IPS DF 19.7 (cell line): Measurements from ENCODE around the gene CCDC158.

Experiments
- DNase-seq: peaks from one replicate; pipeline ENCODE4 v3.0.0-alpha.2; 2013; ENCODE audit warnings: low read depth, low spot score

Gene CCDC158

GRCh38 chr4:76280488-76281441 lies 140.2 kb downstream of the CCDC158 start:
- DNase-seq, result no peak

- no peak for DNase-seq
These were observed 141.5 kb downstream of the CCDC158 start for GRCh38 chr4:76279462-76279861.

- DNase-seq, result no peak
These were observed 142.4 kb downstream of the CCDC158 start for GRCh38 chr4:76278583-76278982.

- DNase-seq, result no peak
These were observed 143.3 kb downstream of the CCDC158 start for GRCh38 chr4:76277667-76278066.

- DNase-seq, result no peak
These were observed 144.1 kb downstream of the CCDC158 start for GRCh38 chr4:76276813-76277212.

- no peak for DNase-seq
These were observed 145.3 kb downstream of the CCDC158 start for GRCh38 chr4:76275486-76276124.

GRCh38 chr4:76272999-76273398 lies 147.9 kb downstream of the CCDC158 start:
- no peak for DNase-seq

- no peak for DNase-seq
These were observed 148.4 kb downstream of the CCDC158 start for GRCh38 chr4:76272582-76272981.

GRCh38 chr4:76272073-76272472 lies 148.9 kb downstream of the CCDC158 start:
- DNase-seq, result no peak

GRCh38 chr4:76271248-76271647 lies 149.7 kb downstream of the CCDC158 start:
- DNase-seq, result no peak

GRCh38 chr4:76270244-76271175 lies 150.4 kb downstream of the CCDC158 start:
- no peak for DNase-seq

- no peak for DNase-seq
These were observed 153.1 kb downstream of the CCDC158 start for GRCh38 chr4:76267811-76268210.

- DNase-seq, result no peak
These were observed 154.3 kb downstream of the CCDC158 start for GRCh38 chr4:76266627-76267026.

GRCh38 chr4:76265631-76266218 lies 155.2 kb downstream of the CCDC158 start:
- no peak for DNase-seq
